Panc1 (cell line): ENCODE results near the gene ELMO1.

ENCODE experiments used
- POLR2AphosphoS5 ChIP-seq: IDR thresholded peaks from 2 replicates; pipeline ENCODE4 v1.6.1; 2012; ENCODE audit warnings: mild to moderate bottlenecking, low read depth, low read length, moderate library complexity
- SIN3A ChIP-seq: IDR thresholded peaks from 2 replicates; pipeline ENCODE4 v1.6.1; 2012; ENCODE audit warnings: low read depth, mild to moderate bottlenecking, low read length, moderate library complexity, borderline replicate concordance; ENCODE audit not compliant: insufficient read depth
- TCF7L2 ChIP-seq: IDR thresholded peaks from 2 replicates; pipeline ENCODE4 v1.6.1; 2011; ENCODE audit warnings: mild to moderate bottlenecking, low read depth, low read length, inconsistent platforms
- TF ChIP-seq, protein P1 (sequence below): fragments of 450-650 bp; IDR thresholded peaks from 2 replicates; pipeline ENCODE4 v1.5.1; 2017; ENCODE audit warnings: mild to moderate bottlenecking

DNA sequence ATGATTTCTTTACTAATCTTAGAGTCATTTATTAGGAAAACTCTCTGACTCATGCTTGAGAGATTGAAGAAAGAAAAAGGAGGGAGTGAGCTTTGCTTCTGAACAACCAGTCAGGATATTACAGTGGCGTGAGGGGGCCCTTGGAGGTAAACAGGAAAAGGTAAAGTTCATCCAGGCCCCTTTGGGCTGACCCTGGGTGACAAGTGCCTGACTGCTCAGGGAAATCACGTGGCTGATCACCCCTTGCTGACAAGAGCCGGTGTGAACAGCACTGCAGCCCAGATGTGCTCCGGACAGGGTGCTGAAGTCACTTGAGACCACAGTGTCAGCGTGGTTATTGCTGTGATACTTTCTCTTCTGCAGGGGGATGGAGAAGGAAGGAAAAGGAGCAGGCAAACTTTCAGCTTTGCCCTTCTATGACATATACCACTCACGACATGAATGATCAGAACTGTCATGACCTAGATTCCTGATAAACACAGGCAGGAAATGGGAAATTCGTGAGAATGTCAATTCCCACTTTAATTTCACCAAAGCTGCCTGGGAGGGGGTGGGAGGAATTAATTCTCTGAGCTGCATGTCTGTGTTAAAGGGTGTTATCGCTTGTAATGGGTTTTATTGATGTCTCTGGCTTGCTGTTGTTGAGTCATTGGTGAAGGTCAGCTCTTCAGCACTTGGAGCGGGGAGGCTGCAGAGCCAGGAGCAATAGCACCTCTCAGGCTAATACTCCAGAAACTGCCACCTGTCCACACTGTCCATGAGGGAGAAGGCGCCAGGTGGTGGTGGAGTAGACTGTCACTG is 584.6 kb downstream of the ELMO1 start:
- TF ChIP-seq, protein P1, sequence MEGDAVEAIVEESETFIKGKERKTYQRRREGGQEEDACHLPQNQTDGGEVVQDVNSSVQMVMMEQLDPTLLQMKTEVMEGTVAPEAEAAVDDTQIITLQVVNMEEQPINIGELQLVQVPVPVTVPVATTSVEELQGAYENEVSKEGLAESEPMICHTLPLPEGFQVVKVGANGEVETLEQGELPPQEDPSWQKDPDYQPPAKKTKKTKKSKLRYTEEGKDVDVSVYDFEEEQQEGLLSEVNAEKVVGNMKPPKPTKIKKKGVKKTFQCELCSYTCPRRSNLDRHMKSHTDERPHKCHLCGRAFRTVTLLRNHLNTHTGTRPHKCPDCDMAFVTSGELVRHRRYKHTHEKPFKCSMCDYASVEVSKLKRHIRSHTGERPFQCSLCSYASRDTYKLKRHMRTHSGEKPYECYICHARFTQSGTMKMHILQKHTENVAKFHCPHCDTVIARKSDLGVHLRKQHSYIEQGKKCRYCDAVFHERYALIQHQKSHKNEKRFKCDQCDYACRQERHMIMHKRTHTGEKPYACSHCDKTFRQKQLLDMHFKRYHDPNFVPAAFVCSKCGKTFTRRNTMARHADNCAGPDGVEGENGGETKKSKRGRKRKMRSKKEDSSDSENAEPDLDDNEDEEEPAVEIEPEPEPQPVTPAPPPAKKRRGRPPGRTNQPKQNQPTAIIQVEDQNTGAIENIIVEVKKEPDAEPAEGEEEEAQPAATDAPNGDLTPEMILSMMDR, result no peak
- no peak for TF ChIP-seq SIN3A
- TF ChIP-seq TCF7L2, result no peak
- TF ChIP-seq POLR2AphosphoS5, result no peak
